Panc1 (cell line): ENCODE results near the gene ERICH6B.

Source experiments
- POLR2AphosphoS5 ChIP-seq: IDR thresholded peaks from 2 replicates; pipeline ENCODE4 v1.6.1; 2012; ENCODE audit warnings: mild to moderate bottlenecking, low read depth, low read length, moderate library complexity
- TCF7L2 ChIP-seq: IDR thresholded peaks from 2 replicates; pipeline ENCODE4 v1.6.1; 2011; ENCODE audit warnings: mild to moderate bottlenecking, low read depth, low read length, inconsistent platforms
- TF ChIP-seq, protein P1 (sequence below): fragments of 450-650 bp; IDR thresholded peaks from 2 replicates; pipeline ENCODE4 v1.5.1; 2017; ENCODE audit warnings: mild to moderate bottlenecking
- TF ChIP-seq, protein P2 (sequence below), 2 experiments: IDR thresholded peaks; 2 replicates each; pipeline ENCODE4 v1.6.1; 2011 to 2012; ENCODE audit warnings: low read depth in 2 of 2, control low read depth in 1 of 2, low read length in 1 of 2, mild to moderate bottlenecking in 1 of 2, moderate library complexity in 1 of 2; ENCODE audit not compliant: insufficient read depth in 1 of 2

DNA sequence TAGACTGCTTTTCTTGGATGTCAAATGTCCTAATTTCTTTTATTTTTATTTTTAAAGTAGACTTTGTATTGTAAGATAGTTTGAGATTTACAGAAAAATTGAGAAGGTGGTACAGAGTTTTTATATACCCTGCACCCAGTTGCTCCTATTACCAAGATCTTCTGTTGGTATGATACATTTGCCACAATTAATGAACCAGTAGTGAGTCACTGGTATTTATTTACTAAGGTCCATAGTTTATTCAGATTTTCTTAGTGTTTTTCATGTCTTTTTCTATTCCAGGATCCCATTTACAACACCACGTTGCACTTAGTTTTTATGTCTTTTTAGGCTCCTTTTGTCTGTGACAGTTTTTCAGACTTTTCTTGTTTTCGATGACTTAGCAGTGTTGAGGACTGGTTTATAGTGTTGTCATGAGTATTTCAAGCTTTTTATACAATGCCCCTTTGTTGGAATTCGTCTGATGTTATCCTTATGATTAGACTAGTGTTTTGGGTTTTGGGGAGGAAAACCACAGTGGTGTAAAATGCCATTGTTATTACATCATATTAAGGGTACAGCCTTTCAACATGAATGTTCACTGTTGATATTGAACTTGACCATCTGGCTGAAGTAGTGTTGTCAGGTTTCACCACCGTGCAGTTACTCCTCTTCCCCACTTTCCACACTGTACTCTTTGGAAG lies 114.9 kb downstream of the ERICH6B start:
- TF ChIP-seq, protein P1, sequence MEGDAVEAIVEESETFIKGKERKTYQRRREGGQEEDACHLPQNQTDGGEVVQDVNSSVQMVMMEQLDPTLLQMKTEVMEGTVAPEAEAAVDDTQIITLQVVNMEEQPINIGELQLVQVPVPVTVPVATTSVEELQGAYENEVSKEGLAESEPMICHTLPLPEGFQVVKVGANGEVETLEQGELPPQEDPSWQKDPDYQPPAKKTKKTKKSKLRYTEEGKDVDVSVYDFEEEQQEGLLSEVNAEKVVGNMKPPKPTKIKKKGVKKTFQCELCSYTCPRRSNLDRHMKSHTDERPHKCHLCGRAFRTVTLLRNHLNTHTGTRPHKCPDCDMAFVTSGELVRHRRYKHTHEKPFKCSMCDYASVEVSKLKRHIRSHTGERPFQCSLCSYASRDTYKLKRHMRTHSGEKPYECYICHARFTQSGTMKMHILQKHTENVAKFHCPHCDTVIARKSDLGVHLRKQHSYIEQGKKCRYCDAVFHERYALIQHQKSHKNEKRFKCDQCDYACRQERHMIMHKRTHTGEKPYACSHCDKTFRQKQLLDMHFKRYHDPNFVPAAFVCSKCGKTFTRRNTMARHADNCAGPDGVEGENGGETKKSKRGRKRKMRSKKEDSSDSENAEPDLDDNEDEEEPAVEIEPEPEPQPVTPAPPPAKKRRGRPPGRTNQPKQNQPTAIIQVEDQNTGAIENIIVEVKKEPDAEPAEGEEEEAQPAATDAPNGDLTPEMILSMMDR, result no peak
- TF ChIP-seq POLR2AphosphoS5 (no peak), TCF7L2 (no peak)
- TF ChIP-seq, protein P2, sequence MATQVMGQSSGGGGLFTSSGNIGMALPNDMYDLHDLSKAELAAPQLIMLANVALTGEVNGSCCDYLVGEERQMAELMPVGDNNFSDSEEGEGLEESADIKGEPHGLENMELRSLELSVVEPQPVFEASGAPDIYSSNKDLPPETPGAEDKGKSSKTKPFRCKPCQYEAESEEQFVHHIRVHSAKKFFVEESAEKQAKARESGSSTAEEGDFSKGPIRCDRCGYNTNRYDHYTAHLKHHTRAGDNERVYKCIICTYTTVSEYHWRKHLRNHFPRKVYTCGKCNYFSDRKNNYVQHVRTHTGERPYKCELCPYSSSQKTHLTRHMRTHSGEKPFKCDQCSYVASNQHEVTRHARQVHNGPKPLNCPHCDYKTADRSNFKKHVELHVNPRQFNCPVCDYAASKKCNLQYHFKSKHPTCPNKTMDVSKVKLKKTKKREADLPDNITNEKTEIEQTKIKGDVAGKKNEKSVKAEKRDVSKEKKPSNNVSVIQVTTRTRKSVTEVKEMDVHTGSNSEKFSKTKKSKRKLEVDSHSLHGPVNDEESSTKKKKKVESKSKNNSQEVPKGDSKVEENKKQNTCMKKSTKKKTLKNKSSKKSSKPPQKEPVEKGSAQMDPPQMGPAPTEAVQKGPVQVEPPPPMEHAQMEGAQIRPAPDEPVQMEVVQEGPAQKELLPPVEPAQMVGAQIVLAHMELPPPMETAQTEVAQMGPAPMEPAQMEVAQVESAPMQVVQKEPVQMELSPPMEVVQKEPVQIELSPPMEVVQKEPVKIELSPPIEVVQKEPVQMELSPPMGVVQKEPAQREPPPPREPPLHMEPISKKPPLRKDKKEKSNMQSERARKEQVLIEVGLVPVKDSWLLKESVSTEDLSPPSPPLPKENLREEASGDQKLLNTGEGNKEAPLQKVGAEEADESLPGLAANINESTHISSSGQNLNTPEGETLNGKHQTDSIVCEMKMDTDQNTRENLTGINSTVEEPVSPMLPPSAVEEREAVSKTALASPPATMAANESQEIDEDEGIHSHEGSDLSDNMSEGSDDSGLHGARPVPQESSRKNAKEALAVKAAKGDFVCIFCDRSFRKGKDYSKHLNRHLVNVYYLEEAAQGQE (IDR thresholded peaks at IDR 0.05; ENCODE audit: insufficient read depth in 1 of 2, low read depth in 2 of 2, low read length in 1 of 2), result no peak
